HepG2 (cell line): ENCODE data around the gene PROC. TPM values are rescaled to one million over a fixed set of nuclear protein-coding genes. Genes with fewer than 3 reads are reported as not detected.

Experiments used
- AHR ChIP-seq: IDR thresholded peaks from 2 replicates; pipeline ENCODE4 v1.6.1; 2018; ENCODE audit warnings: missing genetic modification reagents, missing compliant biosample characterization
- ARID4A ChIP-seq: sonication (generic); formaldehyde crosslinking; IDR thresholded peaks from 2 replicates; pipeline ENCODE4 v1.5.0; 2020; ENCODE audit warnings: mild to moderate bottlenecking, missing genetic modification reagents, borderline replicate concordance
- ATRX ChIP-seq: sonication (generic); formaldehyde crosslinking; IDR thresholded peaks from 2 replicates; pipeline ENCODE4 v1.4.0; 2020; ENCODE audit warnings: missing genetic modification reagents, borderline replicate concordance
- EP300 ChIP-seq, 3 experiments: sonication (generic) in 1 of 3; formaldehyde crosslinking in 1 of 3; IDR thresholded peaks; 2 replicates each; pipeline versions ENCODE4 v1.5.1 to v1.6.1; 2011 to 2020; ENCODE audit warnings: low read depth in 2 of 3, low read length in 2 of 3, borderline replicate concordance in 1 of 3, improper control_type of control experiment in 1 of 3, mild to moderate bottlenecking in 1 of 3, missing genetic modification reagents in 1 of 3, moderate library complexity in 1 of 3
- HNF1B ChIP-seq: sonication (generic); formaldehyde crosslinking; IDR thresholded peaks from 2 replicates; pipeline ENCODE4 v1.5.1; 2020; ENCODE audit warnings: mild to moderate bottlenecking, moderate library complexity, missing genetic modification reagents
- HNRNPUL1 ChIP-seq: fragments of 200-400 bp; formaldehyde crosslinking; IDR thresholded peaks from 2 replicates; pipeline ENCODE4 v1.6.1; 2017; ENCODE audit warnings: low read depth, mild to moderate bottlenecking, low read length, moderate library complexity
- PLRG1 ChIP-seq: fragments of 450-650 bp; conservative IDR thresholded peaks from 2 replicates; pipeline ENCODE4 v1.6.1; 2016
- RERE ChIP-seq: IDR thresholded peaks from 2 replicates; pipeline ENCODE4 v1.6.1; 2016; ENCODE audit warnings: low read depth, missing genetic modification reagents, missing compliant biosample characterization
- SKI ChIP-seq: fragments of 450-650 bp; IDR thresholded peaks from one replicate; pipeline ENCODE4 v1.6.1; 2018; ENCODE audit warnings: mild to moderate bottlenecking; ENCODE audit not compliant: partially characterized antibody
- THAP11 ChIP-seq: IDR thresholded peaks from 2 replicates; pipeline ENCODE4 v1.6.1; 2016; ENCODE audit warnings: missing biosample characterization, missing genetic modification reagents
- THYN1 ChIP-seq: sonication (generic); formaldehyde crosslinking; IDR thresholded peaks from 2 replicates; pipeline ENCODE4 v1.8.1; 2023; ENCODE audit warnings: low read depth, mild to moderate bottlenecking, moderate library complexity, missing genetic modification reagents, borderline replicate concordance
- ZNF34 ChIP-seq: sonication (generic); formaldehyde crosslinking; IDR thresholded peaks from 2 replicates; pipeline ENCODE4 v1.4.0; 2020; ENCODE audit warnings: mild to moderate bottlenecking, missing genetic modification reagents, borderline replicate concordance
- ZNF530 ChIP-seq: sonication (generic); formaldehyde crosslinking; IDR thresholded peaks from 2 replicates; pipeline ENCODE4 v1.5.0; 2020; ENCODE audit warnings: low read depth, mild to moderate bottlenecking, missing genetic modification reagents
- ZNF597 ChIP-seq: sonication (generic); formaldehyde crosslinking; IDR thresholded peaks from 2 replicates; pipeline ENCODE4 v1.5.0; 2020; ENCODE audit warnings: missing genetic modification reagents
- polyA plus RNA-seq, 8 experiments: library from polyadenylated mRNA; depleted of rRNA in 3 of 8; stranded (reverse) in 7 of 8; unstranded in 1 of 8; fragments of >200 nt; fragmentation: Illumina TruSeq in 4 of 8; extraction: Trizol in 4 of 8; gene quantifications; 2 replicates each; pipeline versions ENCODE4 v1.2.1 to v1.2.3, GENCODE V29; 2011 to 2016; ENCODE audit warnings: low read depth in 4 of 8, missing spikeins in 1 of 8, mixed read lengths in 1 of 8; ENCODE audit not compliant: insufficient read depth in 1 of 8
- total RNA-seq, 5 experiments: library from RNA; depleted of rRNA; stranded (reverse); fragments of >200 nt; fragmentation: Illumina TruSeq; extraction: Trizol; gene quantifications; 2 replicates each; pipeline ENCODE4 v1.2.3, GENCODE V29; 2016; ENCODE audit warnings: low read depth in 1 of 5

Gene PROC
- total and polyA plus RNA-seq, 2 of the 13 experiments (the other 11 are each of a cell fraction or from before 2014, with no cell fraction given) = 134 to 185 TPM

- TF ChIP-seq RERE (CRISPR knock-in tag) (peak; percentile 88; the same call in 1 of the 2 replicates), SKI (peak; percentile 80), EP300 (IDR thresholded peaks at IDR 0.05; ENCODE audit: low read depth in 2 of 2, low read length in 2 of 2) (peak; percentile 86 to 96; a peak in 3 of 4 replicates), EP300 (CRISPR knock-in tag; IDR thresholded peaks at IDR 0.05; ENCODE audit: borderline replicate concordance) (peak; percentile 86), ZNF530 (CRISPR knock-in tag) (no peak), PLRG1 (no peak), ZNF34 (CRISPR knock-in tag) (peak; percentile 83), ATRX (CRISPR knock-in tag) (no peak), HNF1B (CRISPR knock-in tag) (peak; percentile 100), THYN1 (CRISPR knock-in tag) (0 out of 2 replicates have a peak, but pooled peaks have one; percentile 77), THAP11 (CRISPR knock-in tag) (peak; percentile 80), ARID4A (CRISPR knock-in tag) (peak; percentile 82; the same call in 1 of the 2 replicates), AHR (CRISPR knock-in tag) (no peak), ZNF597 (no peak), HNRNPUL1 (peak; percentile 97)
Observed at GRCh38 chr2:127437781-127438726, 19.8 kb downstream of the PROC start (continued).
